Vagina (tissue), 2 donors: Measurements from ENCODE around the gene KCNN4. TPM values are rescaled to one million over a fixed set of nuclear protein-coding genes. Genes with fewer than 3 reads are reported as not detected.
A peak's percentile ranks its signal among the peaks of the same experiment; 100 is the strongest.

Experiments
- DNase-seq, 2 donors: peaks; one replicate each; pipeline ENCODE4 v3.0.0-alpha.2; 2017; ENCODE audit errors: extremely low spot score in 2 of 2
- H3K27ac ChIP-seq: fragments of 200-600 bp; sonication (generic); one replicate; pipeline ENCODE4 v1.5.1; 2019
- H3K27me3 ChIP-seq: fragments of 200-600 bp; sonication (generic); one replicate; pipeline ENCODE4 v1.5.1; 2019
- H3K36me3 ChIP-seq, 2 donors: fragments of 200-600 bp; sonication (generic); one replicate each; pipeline ENCODE4 v1.5.1; 2017 to 2019
- H3K4me1 ChIP-seq: fragments of 200-600 bp; sonication (generic); one replicate; pipeline ENCODE4 v1.5.1; 2019
- H3K4me3 ChIP-seq, 2 donors: fragments of 200-600 bp; sonication (generic); 1 replicate in 1 of 2; 2 replicates in 1 of 2; pipeline ENCODE4 v1.5.1; 2016 to 2019
- H3K9me3 ChIP-seq: fragments of 200-600 bp; sonication (generic); one replicate; pipeline ENCODE4 v1.5.1; 2019
- POLR2A ChIP-seq, 2 donors: fragments of 450-650 bp; IDR thresholded peaks; one replicate each; pipeline ENCODE4 v1.6.1; 2017; ENCODE audit warnings: antibody characterized with exemption in 2 of 2, mild to moderate bottlenecking in 2 of 2, moderate library complexity in 2 of 2
- POLR2AphosphoS5 ChIP-seq, 2 donors: sonication (generic); formaldehyde crosslinking; IDR thresholded peaks; one replicate each; pipeline ENCODE4 v1.9.0; 2017; ENCODE audit warnings: antibody characterized with exemption in 2 of 2, mild to moderate bottlenecking in 2 of 2, low read depth in 1 of 2; ENCODE audit not compliant: insufficient read depth in 1 of 2
- intact Hi-C: fragments of 100-400 bp; cut with DNase I; formaldehyde crosslinking; loops from one replicate; pipeline ENCODE4 v1.15.1; 2023
- total RNA-seq: library from RNA; depleted of rRNA; stranded (reverse); fragments of >200 nt; gene quantifications from one replicate; pipeline ENCODE4 v1.2.3, GENCODE V29; 2016
- TF ChIP-seq, protein P1 (sequence below), 3 experiments: fragments of 450-650 bp in 2 of 3; fragments of 200-600 bp in 1 of 3; sonication (generic) in 1 of 3; IDR thresholded peaks; one replicate each; pipeline ENCODE4 v1.5.1; 2017 to 2019; ENCODE audit warnings: antibody characterized with exemption in 3 of 3, mild to moderate bottlenecking in 2 of 3, moderate library complexity in 2 of 3

KCNN4 gene
- total RNA-seq, 1 donor from 2014 or later = 16.2 TPM

GRCh38 chr19:43738780-43739211 is 42.0 kb downstream of the KCNN4 start:
- DNase-seq = no peak
- Histone ChIP-seq H3K4me3 (no peak overlapping the region), H3K36me3 (peaks cover 0 to 66% of the 10 kb centered on the region in 2 donors), H3K27ac (peak overlapping the region; percentile 53), H3K9me3 (no peaks in the 10 kb centered on the region), H3K4me1 (peaks cover 11% of the 10 kb centered on the region), H3K27me3 (no peaks in the 10 kb centered on the region)
- intact Hi-C loops = no loop called here
- TF ChIP-seq, protein P1, sequence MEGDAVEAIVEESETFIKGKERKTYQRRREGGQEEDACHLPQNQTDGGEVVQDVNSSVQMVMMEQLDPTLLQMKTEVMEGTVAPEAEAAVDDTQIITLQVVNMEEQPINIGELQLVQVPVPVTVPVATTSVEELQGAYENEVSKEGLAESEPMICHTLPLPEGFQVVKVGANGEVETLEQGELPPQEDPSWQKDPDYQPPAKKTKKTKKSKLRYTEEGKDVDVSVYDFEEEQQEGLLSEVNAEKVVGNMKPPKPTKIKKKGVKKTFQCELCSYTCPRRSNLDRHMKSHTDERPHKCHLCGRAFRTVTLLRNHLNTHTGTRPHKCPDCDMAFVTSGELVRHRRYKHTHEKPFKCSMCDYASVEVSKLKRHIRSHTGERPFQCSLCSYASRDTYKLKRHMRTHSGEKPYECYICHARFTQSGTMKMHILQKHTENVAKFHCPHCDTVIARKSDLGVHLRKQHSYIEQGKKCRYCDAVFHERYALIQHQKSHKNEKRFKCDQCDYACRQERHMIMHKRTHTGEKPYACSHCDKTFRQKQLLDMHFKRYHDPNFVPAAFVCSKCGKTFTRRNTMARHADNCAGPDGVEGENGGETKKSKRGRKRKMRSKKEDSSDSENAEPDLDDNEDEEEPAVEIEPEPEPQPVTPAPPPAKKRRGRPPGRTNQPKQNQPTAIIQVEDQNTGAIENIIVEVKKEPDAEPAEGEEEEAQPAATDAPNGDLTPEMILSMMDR (IDR thresholded peaks at IDR 0.05) = no peak
- TF ChIP-seq POLR2A (IDR thresholded peaks at IDR 0.05) (no peak), POLR2AphosphoS5 (IDR thresholded peaks at IDR 0.05; ENCODE audit: insufficient read depth in 1 of 2, low read depth in 1 of 2) (no peak)

- peaks cover 0 to 62% of the 10 kb centered on the region in 2 donors for H3K36me3 ChIP-seq
- H3K4me1 ChIP-seq = peaks cover 11% of the 10 kb centered on the region
- intact Hi-C loops = no loop called here
- no peak overlapping the region for H3K27ac ChIP-seq
- TF ChIP-seq POLR2AphosphoS5 (IDR thresholded peaks at IDR 0.05; ENCODE audit: insufficient read depth in 1 of 2, low read depth in 1 of 2) (no peak), POLR2A (IDR thresholded peaks at IDR 0.05) (no peak)
- TF ChIP-seq, protein P1 (IDR thresholded peaks at IDR 0.05) = no peak
- no peaks in the 10 kb centered on the region for H3K9me3 ChIP-seq
- H3K27me3 ChIP-seq = no peaks in the 10 kb centered on the region
- DNase-seq = no peak
- no peak overlapping the region for H3K4me3 ChIP-seq
These were observed 44.8 kb downstream of the KCNN4 start for GRCh38 chr19:43735957-43736356.

GRCh38 chr19:43735013-43735412 is 45.8 kb downstream of the KCNN4 start:
- no peak for DNase-seq
- intact Hi-C loops = no loop called here
- Histone ChIP-seq H3K4me3 (no peak overlapping the region), H3K27ac (no peak overlapping the region), H3K4me1 (peaks cover 8% of the 10 kb centered on the region), H3K27me3 (no peaks in the 10 kb centered on the region), H3K9me3 (no peaks in the 10 kb centered on the region), H3K36me3 (peaks cover 0 to 64% of the 10 kb centered on the region in 2 donors)
- TF ChIP-seq, protein P1 (IDR thresholded peaks at IDR 0.05) = no peak
- no peak for TF ChIP-seq POLR2A (IDR thresholded peaks at IDR 0.05)
- TF ChIP-seq POLR2AphosphoS5 (IDR thresholded peaks at IDR 0.05; ENCODE audit: insufficient read depth in 1 of 2, low read depth in 1 of 2) = no peak

DNA sequence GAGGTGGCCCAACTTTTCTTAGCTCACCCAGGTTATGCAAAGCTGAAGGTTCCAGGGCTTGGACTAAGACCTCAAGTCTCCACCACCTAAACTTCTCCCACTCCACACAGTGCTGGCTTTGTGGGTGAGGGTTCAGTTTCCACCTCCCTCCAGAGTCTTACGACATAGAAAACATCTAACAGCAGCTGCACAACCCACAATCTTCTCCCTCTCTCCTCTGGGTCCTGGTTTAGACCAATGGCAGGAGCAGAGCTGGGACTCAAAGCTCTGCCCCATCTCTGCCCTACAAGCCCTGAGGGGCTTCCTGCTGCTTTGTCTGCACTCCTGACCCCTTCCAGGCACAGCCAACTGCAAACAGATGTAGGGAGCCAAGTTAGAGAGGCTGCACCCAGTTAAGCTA is 48.9 kb downstream of the KCNN4 start:
- no peak for DNase-seq
- intact Hi-C loops = no loop called here
- TF ChIP-seq, protein P1 (IDR thresholded peaks at IDR 0.05) = no peak
- TF ChIP-seq POLR2AphosphoS5 (IDR thresholded peaks at IDR 0.05; ENCODE audit: insufficient read depth in 1 of 2, low read depth in 1 of 2) (no peak), POLR2A (IDR thresholded peaks at IDR 0.05) (no peak)
- no peak overlapping the region for H3K27ac ChIP-seq
- H3K36me3 ChIP-seq = peaks cover 0 to 48% of the 10 kb centered on the region in 2 donors
- no peaks in the 10 kb centered on the region for H3K9me3 ChIP-seq
- H3K27me3 ChIP-seq = no peaks in the 10 kb centered on the region
- no peak overlapping the region for H3K4me3 ChIP-seq
- H3K4me1 ChIP-seq = no peaks in the 10 kb centered on the region

GRCh38 chr19:43731346-43731745 is 49.4 kb downstream of the KCNN4 start:
- Histone ChIP-seq H3K4me1 (no peaks in the 10 kb centered on the region), H3K27me3 (no peaks in the 10 kb centered on the region), H3K4me3 (no peak overlapping the region), H3K36me3 (peaks cover 0 to 43% of the 10 kb centered on the region in 2 donors), H3K9me3 (no peaks in the 10 kb centered on the region), H3K27ac (no peak overlapping the region)
- intact Hi-C loops = no loop called here
- no peak for TF ChIP-seq POLR2A (IDR thresholded peaks at IDR 0.05)
- TF ChIP-seq, protein P1 (IDR thresholded peaks at IDR 0.05) = no peak
- no peak for TF ChIP-seq POLR2AphosphoS5 (IDR thresholded peaks at IDR 0.05; ENCODE audit: insufficient read depth in 1 of 2, low read depth in 1 of 2)
- DNase-seq = no peak
